ENCODE results near the gene STARD10. TPM values are rescaled to one million over a fixed set of nuclear protein-coding genes. Genes with fewer than 3 reads are reported as not detected.
"Not testable (repeated sequence)": the region's sequence is repeated elsewhere in the genome, so short reads cannot be mapped to it uniquely, and the experiment has no call there.

STARD10 gene
- total and polyA plus RNA-seq, 7 donors, result 29.9 to 900 (median 60.1) TPM

- no peak for TF ChIP-seq POLR2AphosphoS5 (IDR thresholded peaks at IDR 0.05)
- no peak for TF ChIP-seq POLR2A (IDR thresholded peaks at IDR 0.05)
- TF ChIP-seq, protein P1, sequence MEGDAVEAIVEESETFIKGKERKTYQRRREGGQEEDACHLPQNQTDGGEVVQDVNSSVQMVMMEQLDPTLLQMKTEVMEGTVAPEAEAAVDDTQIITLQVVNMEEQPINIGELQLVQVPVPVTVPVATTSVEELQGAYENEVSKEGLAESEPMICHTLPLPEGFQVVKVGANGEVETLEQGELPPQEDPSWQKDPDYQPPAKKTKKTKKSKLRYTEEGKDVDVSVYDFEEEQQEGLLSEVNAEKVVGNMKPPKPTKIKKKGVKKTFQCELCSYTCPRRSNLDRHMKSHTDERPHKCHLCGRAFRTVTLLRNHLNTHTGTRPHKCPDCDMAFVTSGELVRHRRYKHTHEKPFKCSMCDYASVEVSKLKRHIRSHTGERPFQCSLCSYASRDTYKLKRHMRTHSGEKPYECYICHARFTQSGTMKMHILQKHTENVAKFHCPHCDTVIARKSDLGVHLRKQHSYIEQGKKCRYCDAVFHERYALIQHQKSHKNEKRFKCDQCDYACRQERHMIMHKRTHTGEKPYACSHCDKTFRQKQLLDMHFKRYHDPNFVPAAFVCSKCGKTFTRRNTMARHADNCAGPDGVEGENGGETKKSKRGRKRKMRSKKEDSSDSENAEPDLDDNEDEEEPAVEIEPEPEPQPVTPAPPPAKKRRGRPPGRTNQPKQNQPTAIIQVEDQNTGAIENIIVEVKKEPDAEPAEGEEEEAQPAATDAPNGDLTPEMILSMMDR (IDR thresholded peaks at IDR 0.05), result no peak
- no peak for TF ChIP-seq EP300 (IDR thresholded peaks at IDR 0.05)
- peaks cover 0 to 29% (median 16%) of the 10 kb centered on the region in 4 donors for H3K4me1 ChIP-seq
- WGBS, 2 donors, result 95% methylated on average over 13 of the region's 13 CpGs
- DNase-seq, result no peak
- H3K27me3 ChIP-seq, result no peaks in the 10 kb centered on the region
- intact Hi-C loops (cut with DNase I), result loop anchor here (10.0 kb wide), 1 partner anchor 536 kb away; no protein-coding TSS in a partner anchor
- H3K9me3 ChIP-seq, result no peaks in the 10 kb centered on the region
- H3K4me3 ChIP-seq, result no peak overlapping the region
- peaks cover 0 to 4% (median 0%) of the 10 kb centered on the region in 4 donors for H3K36me3 ChIP-seq
- H3K27ac ChIP-seq, result no peak overlapping the region
These were observed 35.3 kb upstream of the STARD10 start for GRCh38 chr11:72829178-72829577.

- H3K27me3 ChIP-seq, result no peaks in the 10 kb centered on the region
- peak overlapping the region in 1 of 4 donors; percentile 18 for H3K27ac ChIP-seq
- peaks cover 0 to 4% (median 0%) of the 10 kb centered on the region in 4 donors for H3K36me3 ChIP-seq
- no peak overlapping the region for H3K4me3 ChIP-seq
- intact Hi-C loops (cut with DNase I), result loop anchor here (10.0 kb wide), 1 partner anchor 536 kb away; no protein-coding TSS in a partner anchor
- WGBS, 2 donors, result 90 to 92% methylated on average over 7 of the region's 7 CpGs
- no peak for DNase-seq
- TF ChIP-seq POLR2A (IDR thresholded peaks at IDR 0.05) (no peak), POLR2AphosphoS5 (IDR thresholded peaks at IDR 0.05) (no peak), EP300 (IDR thresholded peaks at IDR 0.05) (no peak)
- TF ChIP-seq, protein P1 (IDR thresholded peaks at IDR 0.05), result no peak
- peaks cover 0 to 26% (median 14%) of the 10 kb centered on the region in 4 donors for H3K4me1 ChIP-seq
- H3K9me3 ChIP-seq, result no peaks in the 10 kb centered on the region
These were observed 34.9 kb upstream of the STARD10 start for GRCh38 chr11:72828692-72829101.

- intact Hi-C loops (cut with DNase I), result loop anchor here (10.0 kb wide), 1 partner anchor 537 kb away; no protein-coding TSS in a partner anchor
- DNase-seq, result no peak
- WGBS, 2 donors, result 68 to 75% methylated on average over 11 of the region's 11 CpGs
- Histone ChIP-seq H3K4me1 (peaks cover 0 to 20% (median 11%) of the 10 kb centered on the region in 4 donors), H3K36me3 (peaks cover 0 to 4% (median 0%) of the 10 kb centered on the region in 4 donors), H3K4me3 (no peak overlapping the region), H3K9me3 (no peaks in the 10 kb centered on the region), H3K27me3 (no peaks in the 10 kb centered on the region), H3K27ac (peak overlapping the region in 1 of 4 donors; percentile 28)
- TF ChIP-seq POLR2AphosphoS5 (IDR thresholded peaks at IDR 0.05), result no peak
- TF ChIP-seq, protein P1 (IDR thresholded peaks at IDR 0.05), result no peak
- no peak for TF ChIP-seq POLR2A (IDR thresholded peaks at IDR 0.05)
- TF ChIP-seq EP300 (IDR thresholded peaks at IDR 0.05), result no peak
These were observed 34.3 kb upstream of the STARD10 start for GRCh38 chr11:72828081-72828567.

- not testable (repeated sequence) for H3K4me3 ChIP-seq, DNase-seq, H3K27me3 ChIP-seq, H3K36me3 ChIP-seq, H3K9me3 ChIP-seq
- WGBS, 2 donors, result 78 to 79% methylated on average over 11 of the region's 11 CpGs
- Histone ChIP-seq H3K27ac (peak overlapping the region in 2 of 4 donors; percentile 2 to 28), H3K4me1 (peaks cover 0 to 15% (median 10%) of the 10 kb centered on the region in 4 donors)
- intact Hi-C loops (cut with DNase I), result loop anchor here (10.0 kb wide), 1 partner anchor 537 kb away; no protein-coding TSS in a partner anchor
These were observed 33.8 kb upstream of the STARD10 start for GRCh38 chr11:72827656-72828055.

DNA sequence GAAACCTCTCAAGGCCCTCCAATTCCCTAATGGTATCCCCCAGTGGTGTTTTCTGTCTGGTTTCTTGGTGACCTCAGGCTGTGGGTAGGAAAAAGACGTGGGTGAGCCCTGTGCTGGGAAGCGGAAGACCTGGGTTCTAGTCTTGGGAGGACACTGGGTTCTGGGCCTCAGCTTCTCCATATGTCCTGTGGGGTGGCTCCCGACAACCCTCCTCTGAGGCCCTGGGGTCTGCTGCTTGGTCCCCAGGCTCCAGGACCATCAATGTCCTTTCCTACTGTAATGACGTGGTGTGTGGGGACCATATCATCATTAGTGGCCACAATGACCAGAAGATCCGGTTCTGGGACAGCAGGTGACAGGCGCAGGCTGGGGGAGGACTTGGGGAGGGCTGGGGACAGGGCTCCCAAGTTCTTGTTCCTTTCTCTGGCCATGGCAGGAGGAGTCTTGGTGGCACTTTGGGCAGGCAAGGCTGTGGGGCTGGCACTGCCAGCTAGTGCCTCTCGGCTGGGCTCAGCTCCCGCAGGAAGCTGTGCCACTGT is 33.2 kb upstream of the STARD10 start:
- Histone ChIP-seq H3K9me3 (no peaks in the 10 kb centered on the region), H3K4me3 (no peak overlapping the region), H3K27ac (no peak overlapping the region), H3K4me1 (peaks cover 0 to 14% (median 10%) of the 10 kb centered on the region in 4 donors), H3K27me3 (no peaks in the 10 kb centered on the region), H3K36me3 (peaks cover 0 to 4% (median 0%) of the 10 kb centered on the region in 4 donors)
- TF ChIP-seq POLR2AphosphoS5 (IDR thresholded peaks at IDR 0.05) (no peak), POLR2A (IDR thresholded peaks at IDR 0.05) (no peak), EP300 (IDR thresholded peaks at IDR 0.05) (no peak)
- TF ChIP-seq, protein P1 (IDR thresholded peaks at IDR 0.05), result no peak
- peak; percentile 50 for DNase-seq
- 92 to 94% methylated on average over 8 of the region's 8 CpGs for WGBS, 2 donors
- intact Hi-C loops (cut with DNase I), result loop anchor here (10.0 kb wide), 1 partner anchor 538 kb away; no protein-coding TSS in a partner anchor
